Lung (tissue), 12 donors: ENCODE data around the gene CPZ. TPM values are rescaled to one million over a fixed set of nuclear protein-coding genes. Genes with fewer than 3 reads are reported as not detected.

ENCODE experiments used
- ATAC-seq: fragments of 200-7000 bp; cut with Tn5 transposase; one replicate; pipeline ENCODE4 v1.9.1; 2020; ENCODE audit warnings: moderate number of reproducible peaks; ENCODE audit not compliant: insufficient read depth, low FRiP score
- DNase-seq, 3 donors: peaks; one replicate each; pipeline ENCODE4 v3.0.0-alpha.2; 2013 to 2017
- H3K27ac ChIP-seq, 2 donors: one replicate each; pipeline ENCODE4 v1.5.1; 2013; ENCODE audit warnings: mild to moderate bottlenecking in 2 of 2, moderate library complexity in 2 of 2, control low read depth in 1 of 2, inconsistent platforms in 1 of 2, low read depth in 1 of 2, low read length in 1 of 2
- H3K27me3 ChIP-seq, 3 donors: one replicate each; pipeline ENCODE4 v1.5.1; 2013; ENCODE audit warnings: low read length in 2 of 3; ENCODE audit not compliant: control insufficient read depth in 3 of 3, insufficient read depth in 3 of 3
- H3K36me3 ChIP-seq, 4 donors: one replicate each; pipeline ENCODE4 v1.5.1; 2013; ENCODE audit warnings: low read length in 4 of 4, mild to moderate bottlenecking in 1 of 4, moderate library complexity in 1 of 4; ENCODE audit not compliant: control insufficient read depth in 4 of 4, insufficient read depth in 4 of 4
- H3K4me1 ChIP-seq, 5 donors: one replicate each; pipeline ENCODE4 v1.5.1; 2013; ENCODE audit warnings: low read length in 5 of 5, mild to moderate bottlenecking in 2 of 5, moderate library complexity in 1 of 5; ENCODE audit not compliant: control insufficient read depth in 5 of 5, insufficient read depth in 5 of 5
- H3K4me3 ChIP-seq: one replicate; pipeline ENCODE4 v1.5.1; 2013; ENCODE audit warnings: mild to moderate bottlenecking, control low read depth, moderate library complexity
- H3K9ac ChIP-seq, 2 donors: one replicate each; pipeline ENCODE4 v1.5.1; 2013; ENCODE audit warnings: low read length in 2 of 2, control low read depth in 1 of 2; ENCODE audit not compliant: insufficient read depth in 1 of 2
- H3K9me3 ChIP-seq, 4 donors: one replicate each; pipeline ENCODE4 v1.5.1; 2013; ENCODE audit warnings: low read length in 3 of 4, mild to moderate bottlenecking in 1 of 4, moderate library complexity in 1 of 4; ENCODE audit not compliant: control insufficient read depth in 4 of 4, insufficient read depth in 3 of 4
- CTCF ChIP-seq: IDR thresholded peaks from 2 replicates; pipeline ENCODE4 v1.5.1; 2012; ENCODE audit warnings: mild to moderate bottlenecking; ENCODE audit errors: control extremely low read depth, extremely low read depth
- WGBS, 2 donors: extraction: QIAGEN DNeasy Blood & Tissue Kit; methylation state at CpG; one replicate each; pipeline ENCODE4 v1.1.7; 2013; 5-methylcytosine and 5-hydroxymethylcytosine counted together
- polyA plus RNA-seq, 2 donors: library from polyadenylated mRNA; stranded (reverse); fragments of 200-250 nt; gene quantifications; one replicate each; pipeline ENCODE4 v1.2.1, GENCODE V29; 2013
- total RNA-seq, 2 donors: library from RNA; depleted of rRNA in 1 of 2; stranded (reverse); fragments of >200 nt in 1 of 2; gene quantifications; one replicate each; pipeline ENCODE4 v1.2.1, GENCODE V29; 2014 to 2021
- donor health status: control.
- donor health status: control.
- donor health status: Bipolar disorder and iron deficiency.
- donor health status: healthy.
- donor health status: DM: yes; HTN: yes; CAD: no.

The CPZ gene
- total and polyA plus RNA-seq, 4 donors = 1.4 to 5.5 (median 2.7) TPM

- Histone ChIP-seq H3K27me3 (peaks cover 0 to 2% (median 0%) of the 10 kb centered on the region in 3 donors), H3K27ac (no peak overlapping the region), H3K9me3 (no peaks in the 10 kb centered on the region), H3K4me3 (no peak overlapping the region), H3K9ac (no peak overlapping the region), H3K4me1 (no peaks in the 10 kb centered on the region), H3K36me3 (no peaks in the 10 kb centered on the region)
- 58 to 62% methylated on average over 5 of the region's 5 CpGs for WGBS, 2 donors
- TF ChIP-seq CTCF = no peak
- ATAC-seq (no peak), DNase-seq (no peak)
These were observed 24.4 kb upstream of the CPZ start for GRCh38 chr4:8568068-8568668.

GRCh38 chr4:8570201-8570600 is 22.4 kb upstream of the CPZ start:
- ATAC-seq (no peak), DNase-seq (peak in 1 of 3 donors; percentile 55)
- TF ChIP-seq CTCF = no peak
- no peaks in the 10 kb centered on the region for H3K9me3 ChIP-seq
- H3K36me3 ChIP-seq = no peaks in the 10 kb centered on the region
- H3K4me1 ChIP-seq = no peaks in the 10 kb centered on the region
- H3K9ac ChIP-seq = no peak overlapping the region
- H3K4me3 ChIP-seq = no peak overlapping the region
- H3K27me3 ChIP-seq = peaks cover 0 to 2% (median 0%) of the 10 kb centered on the region in 3 donors
- WGBS, 2 donors = 90 to 92% methylated on average over 1 of the region's 1 CpG
- no peak overlapping the region for H3K27ac ChIP-seq

- ATAC-seq = no peak
- Histone ChIP-seq H3K4me1 (no peaks in the 10 kb centered on the region), H3K4me3 (no peak overlapping the region), H3K9me3 (no peaks in the 10 kb centered on the region), H3K9ac (no peak overlapping the region), H3K27ac (no peak overlapping the region), H3K36me3 (no peaks in the 10 kb centered on the region), H3K27me3 (peaks cover 0 to 2% (median 0%) of the 10 kb centered on the region in 3 donors)
- WGBS, 2 donors = 79 to 85% methylated on average over 6 of the region's 6 CpGs
- no peak for DNase-seq
- TF ChIP-seq CTCF = no peak
These were observed 20.6 kb upstream of the CPZ start for GRCh38 chr4:8571702-8572685.
